Neuronal stem cell (in vitro differentiated cells): ENCODE measurements around the gene TTC38.

Experiments used
- DNase-seq: peaks from one replicate; pipeline ENCODE4 v3.0.0-alpha.2; 2013; ENCODE audit warnings: low spot score
- H2AFZ ChIP-seq: one replicate; pipeline ENCODE4 v1.6.1; 2013; ENCODE audit warnings: mild to moderate bottlenecking, low read length, inconsistent platforms
- H2AK5ac ChIP-seq: 2 replicates; pipeline ENCODE4 v1.6.1; 2013; ENCODE audit warnings: low read depth, mild to moderate bottlenecking, inconsistent platforms, low read length, moderate library complexity, mixed read lengths
- H2BK120ac ChIP-seq: 2 replicates; pipeline ENCODE4 v1.6.1; 2013; ENCODE audit warnings: low read depth, mild to moderate bottlenecking, inconsistent platforms, low read length, moderate library complexity, mixed read lengths
- H2BK12ac ChIP-seq: one replicate; pipeline ENCODE4 v1.6.1; 2013; ENCODE audit warnings: low read length, inconsistent platforms
- H2BK15ac ChIP-seq: 2 replicates; pipeline ENCODE4 v1.6.1; 2013; ENCODE audit warnings: mild to moderate bottlenecking, low read length, inconsistent platforms, mixed read lengths
- H2BK5ac ChIP-seq: one replicate; pipeline ENCODE4 v1.6.1; 2013; ENCODE audit warnings: inconsistent platforms, mild to moderate bottlenecking, low read length, moderate library complexity
- H3K14ac ChIP-seq: one replicate; pipeline ENCODE4 v1.6.1; 2013; ENCODE audit warnings: low read length, inconsistent platforms
- H3K18ac ChIP-seq: 2 replicates; pipeline ENCODE4 v1.6.1; 2013; ENCODE audit warnings: low read length, inconsistent platforms
- H3K23ac ChIP-seq: 2 replicates; pipeline ENCODE4 v1.6.1; 2013; ENCODE audit warnings: low read depth, mild to moderate bottlenecking, mixed read lengths, low read length, inconsistent platforms; ENCODE audit not compliant: poor library complexity
- H3K27ac ChIP-seq: replicated peaks from 3 replicates; pipeline ENCODE4 v1.5.1; 2013; ENCODE audit warnings: low read length, inconsistent platforms
- H3K27me3 ChIP-seq, 3 experiments: 2 replicates each; pipeline ENCODE4 v1.6.1; 2013; ENCODE audit warnings: low read length in 3 of 3, mild to moderate bottlenecking in 2 of 3, inconsistent platforms in 1 of 3, low read depth in 1 of 3, mixed read lengths in 1 of 3, moderate library complexity in 1 of 3; ENCODE audit not compliant: control insufficient read depth in 3 of 3, insufficient read depth in 3 of 3
- H3K36me3 ChIP-seq, 2 donors: replicated peaks in 1 of 2; 2 replicates each; pipeline ENCODE4 v1.6.1; 2013; ENCODE audit warnings: low read length in 2 of 2; ENCODE audit not compliant: control insufficient read depth in 2 of 2, insufficient read depth in 2 of 2
- H3K4ac ChIP-seq: 2 replicates; pipeline ENCODE4 v1.6.1; 2013; ENCODE audit warnings: inconsistent platforms, mild to moderate bottlenecking, low read length, moderate library complexity
- H3K4me1 ChIP-seq, 2 donors: 1 replicate in 1 of 2; 2 replicates in 1 of 2; pipeline ENCODE4 v1.6.1; 2013; ENCODE audit warnings: low read length in 2 of 2, low read depth in 1 of 2; ENCODE audit not compliant: control insufficient read depth in 2 of 2, insufficient read depth in 1 of 2
- H3K4me2 ChIP-seq: one replicate; pipeline ENCODE4 v1.6.1; 2013; ENCODE audit warnings: mild to moderate bottlenecking, low read length, inconsistent platforms; ENCODE audit not compliant: insufficient read depth, poor library complexity, severe bottlenecking
- H3K4me3 ChIP-seq, 2 donors: 2 replicates each; pipeline ENCODE4 v1.5.1; 2013; ENCODE audit warnings: low read length in 2 of 2, mild to moderate bottlenecking in 2 of 2, inconsistent platforms in 1 of 2, moderate library complexity in 1 of 2
- H3K79me1 ChIP-seq: one replicate; pipeline ENCODE4 v1.6.1; 2013; ENCODE audit warnings: low read depth, mild to moderate bottlenecking, inconsistent platforms, low read length, moderate library complexity
- H3K9ac ChIP-seq: one replicate; pipeline ENCODE4 v1.6.1; 2013; ENCODE audit warnings: mild to moderate bottlenecking, low read depth, low read length, inconsistent platforms; ENCODE audit not compliant: poor library complexity
- H3K9me3 ChIP-seq, 2 donors: replicated peaks in 1 of 2; 2 replicates each; pipeline versions ENCODE3 to v1.6.1; 2013; ENCODE audit warnings: low read length in 2 of 2, mild to moderate bottlenecking in 2 of 2, inconsistent platforms in 1 of 2, low read depth in 1 of 2, mixed read lengths in 1 of 2, moderate library complexity in 1 of 2; ENCODE audit not compliant: control insufficient read depth in 2 of 2, insufficient read depth in 1 of 2
- H4K8ac ChIP-seq: one replicate; pipeline ENCODE4 v1.6.1; 2013; ENCODE audit warnings: low read depth, mild to moderate bottlenecking, inconsistent platforms, low read length, moderate library complexity
- H4K91ac ChIP-seq: one replicate; pipeline ENCODE4 v1.6.1; 2013; ENCODE audit warnings: low read length, low read depth, mild to moderate bottlenecking, inconsistent platforms; ENCODE audit not compliant: poor library complexity
- WGBS, 2 donors: extraction: QIAGEN DNeasy Blood & Tissue Kit; methylation state at CpG; one replicate each; pipeline ENCODE4 v1.1.7; 2013; ENCODE audit warnings: missing lambda C conversion rate in 2 of 2, mixed read lengths in 1 of 2; ENCODE audit not compliant: insufficient read length in 2 of 2, insufficient replicate concordance in 1 of 2; ENCODE audit errors: extremely low coverage in 2 of 2; 5-methylcytosine and 5-hydroxymethylcytosine counted together

The TTC38 gene

GRCh38 chr22:46280063-46280817 is 12.4 kb downstream of the TTC38 start:
- Histone ChIP-seq H3K9me3 (peaks cover 2 to 4% of the 10 kb centered on the region in 2 donors), H4K91ac (no peak overlapping the region), H2BK12ac (no peak overlapping the region), H2BK120ac (no peak overlapping the region), H3K27ac (no peak overlapping the region), H3K23ac (no peak overlapping the region), H3K36me3 (peaks cover 21 to 91% of the 10 kb centered on the region in 2 donors), H3K14ac (no peak overlapping the region), H3K18ac (no peak overlapping the region), H3K4ac (no peak overlapping the region), H2AK5ac (no peak overlapping the region), H2AFZ (no peak overlapping the region), H2BK5ac (no peak overlapping the region), H3K4me2 (no peak overlapping the region), H3K4me1 (no peaks in the 10 kb centered on the region), H3K79me1 (peaks cover 2% of the 10 kb centered on the region), H4K8ac (no peak overlapping the region), H2BK15ac (no peak overlapping the region), H3K27me3 (no peaks in the 10 kb centered on the region), H3K9ac (no peak overlapping the region), H3K4me3 (peak overlapping the region in 1 of 2 donors; percentile 26)
- WGBS, 2 donors = no CpG with 5 or more reads among the region's 12 CpGs
- DNase-seq = no peak

- DNase-seq = no peak
Observed at GRCh38 chr22:46280999-46281623, 13.3 kb downstream of the TTC38 start.

GRCh38 chr22:46281866-46282678 is 14.3 kb downstream of the TTC38 start:
- Histone ChIP-seq H2BK5ac (no peak overlapping the region), H3K4ac (no peak overlapping the region), H2BK12ac (no peak overlapping the region), H2AFZ (no peak overlapping the region), H3K14ac (no peak overlapping the region), H3K9ac (no peak overlapping the region), H3K36me3 (peaks cover 18 to 89% of the 10 kb centered on the region in 2 donors), H3K27ac (no peak overlapping the region), H2AK5ac (no peak overlapping the region), H3K4me2 (no peak overlapping the region), H3K4me3 (no peak overlapping the region), H4K8ac (no peak overlapping the region), H3K79me1 (peaks cover 4% of the 10 kb centered on the region), H3K9me3 (peaks cover 0 to 2% of the 10 kb centered on the region in 2 donors), H2BK120ac (no peak overlapping the region), H3K18ac (no peak overlapping the region), H3K23ac (peak overlapping the region; percentile 25), H3K27me3 (no peaks in the 10 kb centered on the region), H3K4me1 (no peaks in the 10 kb centered on the region), H4K91ac (no peak overlapping the region), H2BK15ac (no peak overlapping the region)
- DNase-seq = no peak
- WGBS, 2 donors = no CpG with 5 or more reads among the region's 13 CpGs

More at GRCh38 chr22:46280999-46281623, 13.3 kb downstream of the TTC38 start:
- no peak overlapping the region for H3K4me3 ChIP-seq
- peaks cover 19 to 89% of the 10 kb centered on the region in 2 donors for H3K36me3 ChIP-seq
- no peak overlapping the region for H2AK5ac ChIP-seq
- H2BK12ac ChIP-seq = no peak overlapping the region
- no peak overlapping the region for H3K4me2 ChIP-seq
- no peak overlapping the region for H2BK5ac ChIP-seq
- H2AFZ ChIP-seq = no peak overlapping the region
- H3K79me1 ChIP-seq = peaks cover 2% of the 10 kb centered on the region
- H3K18ac ChIP-seq = no peak overlapping the region
- H3K23ac ChIP-seq = peak overlapping the region; percentile 31
- peak overlapping the region; percentile 70 for H3K9ac ChIP-seq
- H2BK120ac ChIP-seq = no peak overlapping the region
- no peak overlapping the region for H3K4ac ChIP-seq
- peaks cover 0 to 2% of the 10 kb centered on the region in 2 donors for H3K9me3 ChIP-seq
- H2BK15ac ChIP-seq = no peak overlapping the region
- H3K27ac ChIP-seq = no peak overlapping the region
- no peak overlapping the region for H4K8ac ChIP-seq
- H4K91ac ChIP-seq = no peak overlapping the region
- H3K27me3 ChIP-seq = no peaks in the 10 kb centered on the region
- H3K4me1 ChIP-seq = no peaks in the 10 kb centered on the region
- WGBS, 2 donors = no CpG with 5 or more reads among the region's 19 CpGs
- H3K14ac ChIP-seq = no peak overlapping the region

GRCh38 chr22:46286006-46286405 is 18.2 kb downstream of the TTC38 start:
- Histone ChIP-seq H3K4me2 (no peak overlapping the region), H3K27ac (no peak overlapping the region), H3K23ac (no peak overlapping the region), H3K9ac (no peak overlapping the region), H3K36me3 (peaks cover 8 to 85% of the 10 kb centered on the region in 2 donors), H3K4me1 (no peaks in the 10 kb centered on the region), H4K91ac (no peak overlapping the region), H3K18ac (no peak overlapping the region), H2BK120ac (no peak overlapping the region), H3K9me3 (peaks cover 0 to 2% of the 10 kb centered on the region in 2 donors), H2BK15ac (no peak overlapping the region), H2BK5ac (no peak overlapping the region), H2BK12ac (no peak overlapping the region), H3K79me1 (peaks cover 3% of the 10 kb centered on the region), H3K4ac (no peak overlapping the region), H3K27me3 (no peaks in the 10 kb centered on the region), H2AFZ (no peak overlapping the region), H2AK5ac (no peak overlapping the region), H3K4me3 (no peak overlapping the region), H4K8ac (no peak overlapping the region), H3K14ac (no peak overlapping the region)
- DNase-seq = no peak
- no CpG with 5 or more reads among the region's 3 CpGs for WGBS, 2 donors
